Measurements from ENCODE around the gene AJM1.

Gene AJM1

DNA sequence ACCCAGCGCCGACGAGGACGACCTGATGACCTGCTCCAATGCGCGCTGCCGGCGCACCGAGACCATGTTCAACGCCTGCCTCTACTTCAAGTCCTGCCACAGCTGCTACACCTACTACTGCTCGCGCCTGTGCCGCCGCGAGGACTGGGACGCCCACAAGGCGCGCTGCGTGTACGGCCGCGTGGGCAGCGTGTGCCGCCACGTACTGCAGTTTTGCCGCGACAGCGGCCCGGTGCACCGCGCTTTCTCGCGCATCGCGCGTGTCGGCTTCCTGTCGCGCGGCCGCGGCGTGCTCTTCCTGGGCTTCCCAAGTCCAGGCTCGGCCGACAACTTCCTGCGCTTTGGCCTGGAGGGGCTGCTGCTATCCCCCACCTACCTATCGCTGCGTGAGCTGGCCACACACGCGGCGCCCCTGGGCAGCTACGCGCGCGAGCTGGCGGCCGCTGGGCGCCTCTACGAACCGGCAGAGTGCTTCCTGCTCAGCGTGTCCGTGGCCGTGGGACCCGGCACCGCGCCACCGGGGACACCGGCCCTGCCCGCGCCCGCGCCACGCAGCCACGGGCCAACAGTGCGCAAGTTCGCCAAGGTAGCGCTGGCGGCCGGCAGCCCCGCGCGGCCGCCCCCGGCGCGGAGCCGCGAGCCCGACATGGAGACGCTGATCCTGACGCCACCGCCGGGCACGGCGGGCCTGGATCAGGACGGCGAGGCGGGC, 4.3 kb downstream of the AJM1 start:
- DNase-seq: no peak

DNA sequence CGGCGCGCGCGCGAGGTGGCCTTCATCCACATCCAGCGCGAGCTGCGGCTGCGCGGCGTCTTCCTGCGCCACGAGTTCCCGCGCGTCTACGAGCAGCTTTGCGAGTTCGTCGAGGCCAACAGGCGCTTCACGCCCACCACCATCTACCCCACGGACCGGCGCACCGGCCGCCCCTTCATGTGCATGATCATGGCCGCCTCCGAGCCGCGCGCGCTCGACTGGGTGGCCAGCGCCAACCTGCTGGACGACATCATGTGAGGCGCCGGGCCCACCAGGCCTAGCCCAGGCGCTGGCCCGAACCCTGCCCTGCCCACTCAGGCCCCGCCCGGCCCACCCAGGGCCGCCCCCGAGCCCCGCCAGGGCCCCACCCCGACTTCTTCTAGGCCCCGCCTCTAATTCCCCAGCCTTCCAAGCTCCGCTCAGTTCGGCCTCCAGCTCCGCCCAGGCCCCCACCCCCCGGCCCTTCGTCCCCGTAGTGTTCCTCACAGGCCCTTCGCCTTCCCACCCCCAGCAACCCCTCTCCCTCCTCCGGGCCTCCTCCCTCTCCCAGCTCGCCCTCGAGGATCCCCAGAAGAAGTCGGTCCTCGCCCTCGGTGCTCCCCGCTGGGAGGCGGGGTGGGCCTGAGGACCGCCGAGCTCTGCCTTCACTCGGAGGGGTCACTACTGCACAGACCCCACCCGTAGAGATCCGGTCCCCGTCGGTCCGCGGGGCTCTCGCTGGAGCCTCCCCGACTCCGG, 5.0 kb downstream of the AJM1 start:
- no peak for DNase-seq

DNA sequence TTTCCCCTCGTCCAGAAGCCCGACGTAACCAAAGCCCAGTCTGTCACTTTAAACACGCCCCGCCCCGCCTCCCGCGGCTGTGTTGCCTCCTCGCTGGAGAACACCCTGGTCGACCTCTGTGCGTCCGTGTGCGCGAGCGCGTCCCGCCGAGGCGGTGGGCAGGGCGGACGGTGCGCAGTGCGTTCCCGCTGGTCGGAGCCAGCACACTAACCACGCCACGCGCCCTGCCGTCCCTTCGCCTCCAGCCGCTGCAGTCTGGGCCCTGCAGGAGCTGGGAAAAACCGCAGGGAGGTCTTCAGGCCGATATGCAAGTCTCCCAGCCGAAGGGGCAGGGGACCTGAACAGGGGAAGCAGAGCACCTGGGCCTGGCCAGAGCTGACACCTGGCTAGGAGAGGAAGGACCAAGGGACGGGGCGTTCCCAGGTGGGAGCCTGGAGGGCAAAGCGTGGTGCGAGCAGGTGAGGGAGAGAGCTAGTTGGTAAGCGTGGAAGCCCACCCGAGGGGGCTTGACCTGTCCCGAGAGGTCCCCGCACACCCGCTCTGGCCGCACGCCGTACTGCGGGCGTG, 5.6 kb downstream of the AJM1 start:
- peak; percentile 14 for DNase-seq

DNA sequence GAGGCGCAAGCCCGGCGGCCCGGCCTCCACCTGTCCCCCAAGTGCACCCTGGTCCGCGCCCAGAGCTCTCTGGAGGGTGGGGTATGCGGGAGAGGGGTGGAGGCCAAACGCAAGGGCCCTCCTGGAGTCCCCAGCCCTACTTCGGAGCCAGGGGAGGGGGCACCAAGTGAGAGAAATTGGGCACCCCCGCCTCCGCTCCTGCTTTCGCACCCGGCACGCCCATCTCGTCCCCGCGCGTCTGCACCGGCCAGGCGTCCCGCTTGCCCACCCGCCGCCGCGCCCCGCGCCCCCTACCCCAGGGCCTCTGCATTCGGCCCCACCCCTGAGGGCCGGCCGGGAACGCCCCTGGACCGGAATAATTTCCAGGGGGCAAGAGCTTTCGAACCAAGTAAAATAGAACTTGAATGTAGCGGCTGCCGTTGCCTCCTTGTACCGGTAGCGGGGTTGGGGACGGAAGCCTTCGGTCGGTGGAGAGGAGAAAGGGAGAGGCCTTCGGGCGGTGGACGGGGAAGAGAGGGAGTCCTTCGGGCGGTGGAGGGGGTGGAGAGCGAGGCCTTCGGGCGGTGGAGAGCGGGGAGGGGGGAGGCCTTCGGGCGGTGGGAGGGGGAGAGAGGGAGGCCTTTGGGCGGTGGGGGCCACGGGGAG, 6.2 kb downstream of the AJM1 start:
- no peak for DNase-seq

DNA sequence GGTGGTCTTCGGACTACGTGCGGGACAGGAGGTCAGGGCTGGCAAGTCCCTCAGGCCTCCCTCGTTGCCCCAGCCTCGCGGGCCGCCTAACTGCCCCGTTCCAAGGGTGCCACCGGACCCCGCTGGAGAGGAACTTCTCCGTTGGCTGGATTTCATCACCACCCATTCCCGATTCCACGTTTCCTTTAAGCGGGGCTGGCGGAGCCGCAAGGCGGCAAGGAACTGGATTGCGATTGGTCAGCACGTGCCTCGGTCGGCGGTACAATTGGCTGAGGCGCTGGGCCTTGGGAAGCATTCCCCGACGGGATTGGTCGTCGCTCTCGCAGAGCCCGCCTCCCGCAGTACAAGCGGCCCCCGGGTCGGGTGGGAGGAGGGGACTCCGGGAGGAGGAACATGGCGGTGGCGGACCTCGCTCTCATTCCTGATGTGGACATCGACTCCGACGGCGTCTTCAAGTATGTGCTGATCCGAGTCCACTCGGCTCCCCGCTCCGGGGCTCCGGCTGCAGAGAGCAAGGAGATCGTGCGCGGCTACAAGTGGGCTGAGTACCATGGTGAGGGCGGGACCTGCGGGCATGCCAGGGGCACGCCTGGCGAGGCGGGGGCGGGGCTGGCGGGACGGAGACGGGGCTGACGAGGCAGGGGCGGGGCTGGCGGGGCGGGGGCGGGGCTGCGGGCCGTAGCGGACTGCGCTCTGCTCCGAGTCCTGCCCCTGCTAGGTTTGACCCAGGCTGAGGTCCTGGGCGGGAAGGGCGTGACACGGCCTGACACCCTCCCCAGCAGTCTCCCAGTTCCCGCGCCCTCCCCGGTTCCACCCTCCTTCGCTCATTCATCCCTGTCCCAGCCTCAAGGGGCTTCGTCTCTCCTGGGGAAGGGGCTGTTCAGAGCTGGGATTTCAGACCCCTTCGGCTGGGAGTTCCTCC, 7.0 kb downstream of the AJM1 start, which contains the start of gene PHPT1:
Gene PHPT1 (plus strand): TSS at position 372 of the 922 bp plus-strand sequence. CDS start 22 bp downstream, at position 394.
- DNase-seq: peak; percentile 92

DNA sequence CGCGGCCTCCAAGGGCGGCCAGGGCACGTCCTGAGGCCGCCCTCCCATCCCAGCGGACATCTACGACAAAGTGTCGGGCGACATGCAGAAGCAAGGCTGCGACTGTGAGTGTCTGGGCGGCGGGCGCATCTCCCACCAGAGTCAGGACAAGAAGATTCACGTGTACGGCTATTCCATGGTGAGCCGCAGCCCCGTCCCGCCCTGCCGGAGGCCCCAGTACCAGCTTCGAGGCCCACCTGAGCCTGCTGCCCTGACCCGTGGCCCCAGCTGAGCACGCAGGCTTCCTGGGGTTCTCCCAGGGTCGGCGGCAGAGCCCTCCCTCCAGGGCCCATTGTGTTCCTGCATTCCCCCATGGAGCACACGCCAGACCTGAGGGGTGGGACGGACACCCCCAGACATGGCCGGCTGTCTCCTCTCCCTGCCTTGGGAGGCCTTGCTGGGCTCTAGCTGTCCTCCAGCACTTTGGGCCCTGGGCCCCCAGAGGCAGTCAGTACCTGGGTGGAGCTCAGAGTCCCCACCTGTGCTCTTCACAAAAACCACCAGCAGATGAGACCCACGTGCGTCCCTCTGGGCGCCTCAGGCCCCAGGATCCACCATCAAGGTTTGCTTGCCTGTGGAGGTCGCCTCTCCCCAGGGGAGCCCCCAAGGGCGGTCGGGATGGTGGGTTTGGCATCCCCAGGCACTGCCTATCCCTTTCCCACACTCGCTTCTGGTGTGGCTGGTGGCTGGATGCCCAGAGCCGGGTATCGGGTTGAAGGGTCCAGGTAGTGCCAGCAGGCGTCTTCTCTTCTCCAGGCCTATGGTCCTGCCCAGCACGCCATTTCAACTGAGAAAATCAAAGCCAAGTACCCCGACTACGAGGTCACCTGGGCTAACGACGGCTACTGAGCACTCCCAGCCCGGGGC, 7.9 kb downstream of the AJM1 start:
- no peak for DNase-seq

DNA sequence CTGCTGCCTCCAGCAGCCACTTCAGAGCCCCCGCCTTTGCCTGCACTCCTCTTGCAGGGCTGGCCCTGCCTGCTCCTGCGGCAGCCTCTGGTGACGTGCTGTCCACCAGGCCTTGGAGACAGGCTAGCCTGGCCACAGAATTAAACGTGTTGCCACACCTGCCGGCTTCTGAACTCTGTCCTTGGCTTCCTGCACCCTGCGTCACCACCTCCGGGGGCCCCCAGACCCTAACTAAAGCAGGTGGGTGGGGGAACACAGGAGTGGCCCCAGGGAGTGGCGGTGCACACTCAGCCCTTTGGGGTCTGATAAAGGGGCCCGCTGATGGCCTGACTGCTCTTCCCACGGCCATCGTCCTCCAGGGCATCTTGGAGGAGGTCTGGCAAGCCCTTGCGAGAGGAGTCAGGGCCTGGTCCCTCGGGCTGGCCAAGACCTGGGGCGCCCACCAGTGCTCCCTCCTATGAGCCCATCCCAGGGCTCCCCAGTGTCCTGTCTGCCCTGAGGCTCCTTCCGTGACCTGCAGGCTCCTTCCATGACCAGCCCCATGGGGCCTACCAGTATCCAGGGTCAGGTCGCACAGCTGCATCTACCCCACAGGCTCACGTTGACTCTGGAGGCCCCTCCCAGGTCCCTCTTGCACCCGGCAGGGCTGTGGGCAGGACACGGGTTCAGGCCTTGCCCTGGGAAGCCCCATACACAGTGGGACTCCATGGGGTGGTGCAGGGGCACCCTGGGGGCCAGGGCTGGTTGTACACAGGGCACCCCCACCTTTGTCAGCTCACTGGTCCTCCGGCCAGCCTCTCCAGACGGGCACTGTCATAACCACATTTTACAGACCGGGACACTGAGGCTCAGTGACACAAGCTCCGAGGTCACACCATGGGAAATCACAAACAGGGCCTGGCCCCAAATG, 8.8 kb downstream of the AJM1 start:
- no peak for DNase-seq

DNA sequence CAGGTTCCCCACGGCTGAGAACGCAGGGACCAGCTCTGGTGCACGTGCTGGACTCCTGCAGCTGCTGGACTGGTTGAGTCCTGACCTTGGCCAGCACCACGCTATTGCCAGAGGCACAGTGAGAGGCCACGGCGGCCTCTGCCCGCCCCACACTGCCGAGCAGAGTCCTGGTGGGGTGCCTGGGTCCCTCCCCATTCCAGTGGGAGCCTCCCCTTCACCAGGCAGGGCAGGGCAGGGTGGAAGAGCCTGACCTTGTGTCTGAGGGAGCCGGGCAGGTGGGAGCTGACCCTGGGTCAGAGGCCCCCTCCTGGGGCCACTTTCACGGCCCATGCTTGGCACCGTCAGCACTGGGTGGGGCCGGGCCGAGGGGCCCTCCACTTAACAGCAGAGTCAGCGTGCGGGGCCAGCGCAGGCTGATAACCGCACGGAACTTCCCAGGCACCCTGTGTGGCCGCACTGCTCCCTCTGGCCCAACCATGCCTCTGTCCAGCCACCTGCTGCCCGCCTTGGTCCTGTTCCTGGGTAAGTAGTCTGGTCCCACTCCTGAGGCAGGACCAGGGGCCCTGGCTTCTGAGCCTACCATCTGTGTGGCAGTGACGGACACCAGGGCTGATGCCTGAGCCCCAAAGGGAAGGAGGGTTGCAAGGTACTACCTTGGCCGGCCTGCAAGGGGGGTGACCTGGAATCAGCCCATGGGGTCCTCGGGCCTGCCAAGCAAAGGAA, 9.8 kb downstream of the AJM1 start, which contains the start of gene MAMDC4:
Gene MAMDC4 (plus strand): TSS at position 406 of the 723 bp plus-strand sequence. CDS start 71 bp downstream, at position 477.
- DNase-seq: no peak

DNA sequence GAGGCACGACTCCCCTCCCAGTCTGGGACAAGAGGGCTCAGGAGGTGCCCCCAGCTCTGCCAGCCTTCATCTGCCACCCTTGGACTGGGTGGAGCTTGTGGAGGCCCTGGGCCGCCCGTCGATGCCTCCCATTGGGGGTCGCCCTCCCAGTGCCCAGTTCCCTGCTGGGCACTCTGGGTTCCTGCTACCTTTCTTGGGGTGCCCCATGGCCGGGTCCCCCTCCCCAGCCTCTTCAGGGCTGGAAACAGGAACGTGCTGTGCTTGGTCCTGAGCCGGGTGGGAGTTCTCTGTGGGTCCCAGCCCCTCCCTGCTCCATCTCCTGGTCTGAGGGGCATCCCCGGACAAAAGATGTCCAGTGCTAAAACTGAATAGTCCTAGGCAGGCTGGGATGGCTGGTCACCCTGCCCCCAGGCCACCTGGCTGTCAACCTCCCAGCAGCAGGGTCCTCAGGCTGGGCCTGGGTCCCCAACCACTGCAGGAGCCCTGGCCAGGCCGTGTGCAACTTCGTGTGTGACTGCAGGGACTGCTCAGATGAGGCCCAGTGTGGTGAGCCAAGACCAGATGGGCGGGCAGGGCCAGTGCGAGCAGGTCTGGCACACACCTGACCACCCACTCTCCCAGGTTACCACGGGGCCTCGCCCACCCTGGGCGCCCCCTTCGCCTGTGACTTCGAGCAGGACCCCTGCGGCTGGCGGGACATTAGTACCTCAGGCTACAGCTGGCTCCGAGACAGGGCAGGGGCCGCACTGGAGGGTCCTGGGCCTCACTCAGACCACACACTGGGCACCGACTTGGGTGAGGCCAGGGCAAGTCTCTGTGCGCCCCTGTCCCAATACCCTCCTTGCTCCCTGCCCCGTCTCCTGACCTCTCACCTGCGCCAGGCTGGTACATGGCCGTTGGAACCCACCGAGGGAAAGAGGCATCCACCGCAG, 10.7 kb downstream of the AJM1 start:
- no peak for DNase-seq

DNA sequence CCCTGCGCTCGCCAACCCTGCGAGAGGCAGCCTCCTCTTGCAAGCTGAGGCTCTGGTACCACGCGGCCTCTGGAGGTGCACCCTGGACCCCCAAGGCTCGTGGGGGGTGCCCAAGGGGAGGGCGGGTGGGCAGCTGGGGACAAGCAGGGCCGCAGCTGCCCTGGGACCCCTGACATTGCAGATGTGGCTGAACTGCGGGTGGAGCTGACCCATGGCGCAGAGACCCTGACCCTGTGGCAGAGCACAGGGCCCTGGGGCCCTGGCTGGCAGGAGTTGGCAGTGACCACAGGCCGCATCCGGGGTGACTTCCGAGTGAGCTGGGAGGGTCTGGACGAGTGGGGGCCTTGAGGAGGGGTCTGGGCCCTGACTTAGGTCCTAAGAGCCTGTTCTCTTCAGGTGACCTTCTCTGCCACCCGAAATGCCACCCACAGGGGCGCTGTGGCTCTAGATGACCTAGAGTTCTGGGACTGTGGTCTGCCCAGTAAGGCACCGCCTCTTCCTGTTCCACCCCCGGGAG, 11.4 kb downstream of the AJM1 start:
- DNase-seq: no peak

DNA sequence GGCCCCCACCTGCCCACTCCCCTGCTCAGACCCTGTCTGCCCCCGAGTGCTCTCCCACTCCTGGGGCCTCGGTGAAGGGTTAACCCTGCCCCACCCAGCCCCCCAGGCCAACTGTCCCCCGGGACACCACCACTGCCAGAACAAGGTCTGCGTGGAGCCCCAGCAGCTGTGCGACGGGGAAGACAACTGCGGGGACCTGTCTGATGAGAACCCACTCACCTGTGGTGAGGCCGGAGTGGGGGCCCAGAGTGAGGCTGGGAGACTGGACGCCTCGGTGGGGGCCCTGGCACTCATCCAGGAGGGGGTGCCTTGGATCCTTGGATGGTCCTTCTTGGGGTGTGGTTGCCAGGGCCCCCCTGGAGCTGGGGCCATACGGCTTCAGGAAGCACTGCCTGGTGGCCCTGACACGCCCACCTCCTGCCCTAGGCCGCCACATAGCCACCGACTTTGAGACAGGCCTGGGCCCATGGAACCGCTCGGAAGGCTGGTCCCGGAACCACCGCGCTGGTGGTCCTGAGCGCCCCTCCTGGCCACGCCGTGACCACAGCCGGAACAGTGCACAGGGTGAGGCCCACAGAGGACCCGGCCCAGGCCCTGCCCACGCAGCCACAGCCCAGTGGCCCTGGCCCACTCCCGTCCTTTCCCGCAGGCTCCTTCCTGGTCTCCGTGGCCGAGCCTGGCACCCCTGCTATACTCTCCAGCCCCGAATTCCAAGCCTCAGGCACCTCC, 12.0 kb downstream of the AJM1 start:
- DNase-seq: no peak

DNA sequence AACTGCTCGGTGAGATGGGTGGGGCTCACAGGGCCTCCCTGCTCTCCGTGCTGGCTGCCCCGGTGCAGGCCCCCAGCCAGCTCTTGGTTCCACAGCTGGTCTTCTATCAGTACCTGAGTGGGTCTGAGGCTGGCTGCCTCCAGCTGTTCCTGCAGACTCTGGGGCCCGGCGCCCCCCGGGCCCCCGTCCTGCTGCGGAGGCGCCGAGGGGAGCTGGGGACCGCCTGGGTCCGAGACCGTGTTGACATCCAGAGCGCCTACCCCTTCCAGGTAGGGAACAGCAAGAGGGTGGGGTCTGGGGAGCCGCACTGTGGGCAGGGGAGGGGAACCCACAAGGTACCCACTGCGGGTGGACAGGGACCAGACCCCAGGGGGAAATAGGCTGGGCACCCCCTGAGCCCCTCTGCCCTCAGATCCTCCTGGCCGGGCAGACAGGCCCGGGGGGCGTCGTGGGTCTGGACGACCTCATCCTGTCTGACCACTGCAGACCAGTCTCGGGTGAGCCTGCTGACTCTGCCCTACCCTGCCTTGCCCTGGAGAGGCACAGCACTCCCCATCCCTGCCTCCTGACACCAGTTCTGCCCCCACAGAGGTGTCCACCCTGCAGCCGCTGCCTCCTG, 12.7 kb downstream of the AJM1 start:
- DNase-seq: no peak

DNA sequence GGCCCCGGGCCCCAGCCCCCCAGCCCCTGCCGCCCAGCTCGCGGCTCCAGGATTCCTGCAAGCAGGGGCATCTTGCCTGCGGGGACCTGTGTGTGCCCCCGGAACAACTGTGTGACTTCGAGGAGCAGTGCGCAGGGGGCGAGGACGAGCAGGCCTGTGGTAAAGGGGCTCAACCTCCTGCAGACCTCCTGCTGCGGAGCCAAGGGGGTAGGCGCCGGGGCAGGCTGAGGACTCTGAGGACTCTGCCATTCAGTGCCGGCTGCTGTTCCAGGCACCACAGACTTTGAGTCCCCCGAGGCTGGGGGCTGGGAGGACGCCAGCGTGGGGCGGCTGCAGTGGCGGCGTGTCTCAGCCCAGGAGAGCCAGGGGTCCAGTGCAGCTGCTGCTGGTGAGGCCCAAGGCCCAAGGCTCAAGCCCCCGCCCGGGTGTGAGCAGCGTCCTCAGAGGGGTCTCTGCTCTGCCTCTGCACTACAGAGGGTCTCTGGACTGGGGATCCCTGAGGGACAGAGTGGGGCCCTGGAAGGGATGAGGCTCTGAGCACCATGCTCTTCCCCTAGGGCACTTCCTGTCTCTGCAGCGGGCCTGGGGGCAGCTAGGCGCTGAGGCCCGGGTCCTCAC, 13.3 kb downstream of the AJM1 start:
- DNase-seq: no peak

DNA sequence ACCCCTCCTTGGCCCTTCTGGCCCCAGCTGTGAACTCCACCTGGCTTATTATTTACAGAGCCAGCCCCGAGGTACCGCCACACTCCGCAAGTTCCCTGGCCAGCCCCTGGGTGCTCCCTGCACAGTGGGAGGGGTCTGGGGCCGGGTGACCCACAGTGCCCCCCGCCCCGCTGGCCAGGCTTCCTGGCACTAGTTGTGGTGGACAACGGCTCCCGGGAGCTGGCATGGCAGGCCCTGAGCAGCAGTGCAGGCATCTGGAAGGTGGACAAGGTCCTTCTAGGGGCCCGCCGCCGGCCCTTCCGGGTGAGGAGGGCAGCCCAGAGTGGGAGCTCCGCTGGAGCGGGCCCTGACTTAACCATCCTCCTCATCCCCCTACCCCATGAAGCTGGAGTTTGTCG, 13.8 kb downstream of the AJM1 start:
- no peak for DNase-seq

DNA sequence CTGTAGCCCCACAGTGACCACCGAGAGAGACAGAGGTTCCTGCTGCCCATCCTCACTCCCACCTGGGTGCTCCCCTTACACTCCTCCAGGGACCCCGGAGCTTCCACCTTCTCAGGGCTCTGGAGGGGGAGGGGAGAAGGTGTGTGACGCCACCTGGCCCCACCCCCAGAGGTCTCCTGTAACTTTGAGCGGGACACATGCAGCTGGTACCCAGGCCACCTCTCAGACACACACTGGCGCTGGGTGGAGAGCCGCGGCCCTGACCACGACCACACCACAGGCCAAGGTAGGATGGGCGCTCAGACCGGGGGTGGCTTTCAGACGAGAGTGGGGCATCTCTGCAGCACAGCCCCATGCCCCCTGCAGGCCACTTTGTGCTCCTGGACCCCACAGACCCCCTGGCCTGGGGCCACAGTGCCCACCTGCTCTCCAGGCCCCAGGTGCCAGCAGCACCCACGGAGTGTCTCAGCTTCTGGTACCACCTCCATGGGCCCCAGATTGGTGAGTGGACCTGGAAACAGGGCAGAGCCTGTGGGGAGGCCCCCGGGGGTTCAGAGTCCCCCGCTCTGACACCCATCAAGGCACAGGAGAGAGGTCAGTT, 14.4 kb downstream of the AJM1 start:
- no peak for DNase-seq

DNA sequence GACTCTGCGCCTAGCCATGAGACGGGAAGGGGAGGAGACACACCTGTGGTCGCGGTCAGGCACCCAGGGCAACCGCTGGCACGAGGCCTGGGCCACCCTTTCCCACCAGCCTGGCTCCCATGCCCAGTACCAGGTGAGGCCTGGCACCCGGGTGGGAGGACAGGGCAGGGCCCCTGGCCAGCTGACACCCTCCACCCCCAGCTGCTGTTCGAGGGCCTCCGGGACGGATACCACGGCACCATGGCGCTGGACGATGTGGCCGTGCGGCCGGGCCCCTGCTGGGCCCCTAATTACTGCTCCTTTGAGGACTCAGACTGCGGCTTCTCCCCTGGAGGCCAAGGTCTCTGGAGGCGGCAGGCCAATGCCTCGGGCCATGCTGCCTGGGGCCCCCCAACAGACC, 14.9 kb downstream of the AJM1 start:
- DNase-seq: no peak

Data from NCI-H526 treated with DMSO at 0.1 percent for 48 hours (cell line).